Osteocyte (in vitro differentiated cells): Measurements from ENCODE around the gene IFI27L2. TPM values are rescaled to one million over a fixed set of nuclear protein-coding genes. Genes with fewer than 3 reads are reported as not detected.

Experiments used
- DNase-seq: peaks from one replicate; pipeline ENCODE4 v3.0.0; 2021; ENCODE audit warnings: mixed read lengths; ENCODE audit not compliant: unreplicated experiment; ENCODE audit errors: extremely low spot score
- H3K27ac Mint-ChIP-seq: one replicate; pipeline ENCODE4 v1.8.0; 2021; ENCODE audit warnings: mild to moderate bottlenecking, mixed read lengths; ENCODE audit not compliant: unreplicated experiment
- H3K27me3 Mint-ChIP-seq: one replicate; pipeline ENCODE4 v1.8.0; 2021; ENCODE audit warnings: mixed read lengths; ENCODE audit not compliant: unreplicated experiment
- H3K36me3 Mint-ChIP-seq: one replicate; pipeline ENCODE4 v1.8.0; 2021; ENCODE audit warnings: mixed read lengths; ENCODE audit not compliant: unreplicated experiment
- H3K4me1 Mint-ChIP-seq: one replicate; pipeline ENCODE4 v1.8.0; 2021; ENCODE audit warnings: mixed read lengths; ENCODE audit not compliant: unreplicated experiment
- H3K4me3 Mint-ChIP-seq: one replicate; pipeline ENCODE4 v1.8.0; 2021; ENCODE audit warnings: mild to moderate bottlenecking, moderate library complexity, mixed read lengths; ENCODE audit not compliant: unreplicated experiment
- H3K9me3 Mint-ChIP-seq: one replicate; pipeline ENCODE4 v1.8.0; 2021; ENCODE audit warnings: mixed read lengths; ENCODE audit not compliant: unreplicated experiment
- long read RNA-seq: library from polyadenylated mRNA; unstranded; transcript quantifications from one replicate; pipeline ENCODE4 v2.0.0, GENCODE V29; 2021
- total RNA-seq: library from RNA; stranded (reverse); gene quantifications from 2 replicates; pipeline ENCODE4 v1.2.1, GENCODE V29; 2021
- TF ChIP-seq, protein P1 (sequence below): fragments of 200-600 bp; sonication (generic); IDR thresholded peaks from 2 replicates; pipeline ENCODE4 v1.5.0; 2021; ENCODE audit warnings: antibody characterized with exemption, mild to moderate bottlenecking, moderate library complexity

Gene IFI27L2, protein sequence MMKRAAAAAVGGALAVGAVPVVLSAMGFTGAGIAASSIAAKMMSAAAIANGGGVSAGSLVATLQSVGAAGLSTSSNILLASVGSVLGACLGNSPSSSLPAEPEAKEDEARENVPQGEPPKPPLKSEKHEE
- 42.5 and 44.7 TPM in 2 replicates for total RNA-seq
- long read RNA-seq, transcript IFI27L2-201 (4 exons, 511 nt), result major isoform, 9 of 11 reads
- long read RNA-seq, partial matches to known transcripts, result 1 of 11 reads
- long read RNA-seq, other reads (novel, unspliced or antisense), result 1 of 11 reads

DNA sequence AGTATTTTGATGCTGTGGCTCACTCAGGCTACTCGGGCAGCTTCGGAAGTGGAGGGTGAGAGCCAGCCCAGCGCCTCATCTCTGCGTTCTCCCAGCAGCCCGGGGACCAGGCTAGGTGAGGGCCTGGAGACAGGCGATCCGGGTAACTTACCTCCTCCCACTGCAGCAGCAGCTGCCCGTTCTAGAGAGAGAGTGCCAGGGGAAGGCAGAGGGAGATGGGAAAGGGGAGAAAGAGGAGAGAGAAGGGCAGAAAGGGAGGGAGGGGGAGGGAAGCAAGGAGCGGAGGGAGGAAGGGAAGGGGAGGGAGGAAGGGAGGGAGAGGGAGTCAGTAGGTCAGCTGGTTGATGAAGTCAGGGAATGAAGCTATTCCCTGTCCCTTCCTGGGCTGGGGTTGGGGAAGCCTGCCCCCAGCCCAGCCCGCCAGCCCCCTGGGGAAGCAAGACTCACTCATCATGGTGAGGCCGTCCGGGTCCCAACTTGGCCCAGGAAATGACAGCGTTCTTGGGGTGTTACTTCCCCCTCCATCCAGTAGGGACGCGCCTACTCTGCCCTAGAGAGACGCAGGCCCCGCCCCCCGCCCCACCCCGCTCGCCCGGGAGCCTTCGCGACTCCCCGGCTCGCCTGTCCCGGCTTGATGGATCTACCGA is at the start of gene IFI27L2:
Gene IFI27L2 (minus strand): TSS at position 494 of the 647 bp plus-strand sequence. CDS start 40 bp downstream, at position 454.
- peaks cover 15% of the 10 kb centered on the region for H3K27me3 Mint-ChIP-seq
- H3K4me1 Mint-ChIP-seq, result peaks cover 17% of the 10 kb centered on the region
- H3K36me3 Mint-ChIP-seq, result no peaks in the 10 kb centered on the region
- H3K27ac Mint-ChIP-seq, result peak within 1 kb of the TSS; percentile 47
- TF ChIP-seq, protein P1, sequence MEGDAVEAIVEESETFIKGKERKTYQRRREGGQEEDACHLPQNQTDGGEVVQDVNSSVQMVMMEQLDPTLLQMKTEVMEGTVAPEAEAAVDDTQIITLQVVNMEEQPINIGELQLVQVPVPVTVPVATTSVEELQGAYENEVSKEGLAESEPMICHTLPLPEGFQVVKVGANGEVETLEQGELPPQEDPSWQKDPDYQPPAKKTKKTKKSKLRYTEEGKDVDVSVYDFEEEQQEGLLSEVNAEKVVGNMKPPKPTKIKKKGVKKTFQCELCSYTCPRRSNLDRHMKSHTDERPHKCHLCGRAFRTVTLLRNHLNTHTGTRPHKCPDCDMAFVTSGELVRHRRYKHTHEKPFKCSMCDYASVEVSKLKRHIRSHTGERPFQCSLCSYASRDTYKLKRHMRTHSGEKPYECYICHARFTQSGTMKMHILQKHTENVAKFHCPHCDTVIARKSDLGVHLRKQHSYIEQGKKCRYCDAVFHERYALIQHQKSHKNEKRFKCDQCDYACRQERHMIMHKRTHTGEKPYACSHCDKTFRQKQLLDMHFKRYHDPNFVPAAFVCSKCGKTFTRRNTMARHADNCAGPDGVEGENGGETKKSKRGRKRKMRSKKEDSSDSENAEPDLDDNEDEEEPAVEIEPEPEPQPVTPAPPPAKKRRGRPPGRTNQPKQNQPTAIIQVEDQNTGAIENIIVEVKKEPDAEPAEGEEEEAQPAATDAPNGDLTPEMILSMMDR, result peak; percentile 42
- peak within 1 kb of the TSS; percentile 79 for H3K4me3 Mint-ChIP-seq
- H3K9me3 Mint-ChIP-seq, result no peaks in the 10 kb centered on the region
- DNase-seq, result peak; percentile 84

DNA sequence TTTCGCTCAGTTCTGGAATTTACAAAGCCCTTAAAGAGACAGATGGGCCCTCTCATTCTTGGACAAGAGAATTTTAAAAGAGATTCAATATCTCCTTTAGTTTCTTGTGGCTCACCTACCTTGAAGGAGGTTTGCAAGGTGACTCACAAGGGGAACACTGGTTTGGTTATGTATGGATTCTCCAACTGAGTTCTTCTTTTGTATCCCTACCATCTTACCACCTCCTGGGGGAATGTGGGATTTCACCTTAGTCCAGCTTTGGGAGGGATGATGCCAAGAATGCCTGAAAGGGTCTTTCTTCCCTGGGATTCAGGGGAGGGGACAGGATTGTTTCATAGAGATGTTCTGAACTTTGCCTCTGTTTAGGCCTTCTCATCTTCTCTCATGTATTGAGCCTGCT is 48.4 kb upstream of the IFI27L2 start:
- TF ChIP-seq, protein P1, result no peak
- Mint-ChIP-seq H3K4me3 (no peak overlapping the region), H3K4me1 (peaks cover 14% of the 10 kb centered on the region)

DNA sequence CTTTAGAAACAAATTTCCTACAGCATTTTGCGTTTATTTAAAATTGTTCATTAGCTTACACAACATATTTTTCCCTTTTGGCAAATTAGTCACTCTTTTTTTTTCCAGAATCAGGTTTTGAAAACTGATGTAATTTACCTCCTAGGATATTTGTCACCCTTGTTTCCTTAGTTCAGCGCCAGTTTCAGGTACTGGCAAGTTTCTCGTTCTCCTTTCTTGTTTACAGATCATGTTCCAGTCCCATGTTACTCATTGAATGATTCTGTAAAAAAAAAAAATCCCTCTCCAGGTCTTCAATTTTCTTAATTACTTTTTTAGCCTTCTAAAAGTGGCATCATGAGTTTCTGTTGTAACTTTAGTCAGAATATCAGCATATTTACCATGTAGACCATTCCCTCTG is 47.4 kb upstream of the IFI27L2 start:
- Mint-ChIP-seq H3K4me1 (peaks cover 14% of the 10 kb centered on the region), H3K27ac (no peak overlapping the region), H3K4me3 (no peak overlapping the region), H3K36me3 (no peaks in the 10 kb centered on the region), H3K27me3 (peaks cover 82% of the 10 kb centered on the region), H3K9me3 (no peaks in the 10 kb centered on the region)
- DNase-seq, result no peak
- TF ChIP-seq, protein P1, result no peak

More for the DNA sequence above, 48.4 kb upstream of the IFI27L2 start:
- Mint-ChIP-seq H3K27ac (no peak overlapping the region), H3K36me3 (no peaks in the 10 kb centered on the region), H3K9me3 (no peaks in the 10 kb centered on the region), H3K27me3 (peaks cover 82% of the 10 kb centered on the region)
- DNase-seq, result no peak

DNA sequence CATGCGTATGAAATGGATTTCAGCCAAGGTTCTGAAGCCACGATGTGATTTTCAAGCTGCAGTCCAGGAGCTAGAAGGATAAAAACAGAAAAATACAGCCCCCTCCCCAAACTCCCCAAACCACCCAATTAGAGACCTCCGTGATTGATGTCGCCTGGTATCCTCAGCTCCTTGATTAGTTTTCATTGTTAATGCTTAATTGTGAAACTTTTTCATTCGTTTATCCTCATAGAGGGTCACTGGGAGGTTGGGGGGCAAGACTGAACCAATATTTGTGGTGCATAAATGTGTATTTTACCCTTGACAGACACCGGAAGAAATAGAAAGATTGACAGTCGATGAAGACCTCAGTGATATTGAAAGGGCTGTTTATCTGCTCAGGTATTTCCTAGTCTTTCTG is 46.3 kb upstream of the IFI27L2 start:
- TF ChIP-seq, protein P1, result no peak
- Mint-ChIP-seq H3K27ac (no peak overlapping the region), H3K4me3 (peak overlapping the region; percentile 65), H3K9me3 (no peaks in the 10 kb centered on the region), H3K36me3 (no peaks in the 10 kb centered on the region), H3K4me1 (peaks cover 14% of the 10 kb centered on the region), H3K27me3 (peaks cover 86% of the 10 kb centered on the region)
- DNase-seq, result no peak

DNA sequence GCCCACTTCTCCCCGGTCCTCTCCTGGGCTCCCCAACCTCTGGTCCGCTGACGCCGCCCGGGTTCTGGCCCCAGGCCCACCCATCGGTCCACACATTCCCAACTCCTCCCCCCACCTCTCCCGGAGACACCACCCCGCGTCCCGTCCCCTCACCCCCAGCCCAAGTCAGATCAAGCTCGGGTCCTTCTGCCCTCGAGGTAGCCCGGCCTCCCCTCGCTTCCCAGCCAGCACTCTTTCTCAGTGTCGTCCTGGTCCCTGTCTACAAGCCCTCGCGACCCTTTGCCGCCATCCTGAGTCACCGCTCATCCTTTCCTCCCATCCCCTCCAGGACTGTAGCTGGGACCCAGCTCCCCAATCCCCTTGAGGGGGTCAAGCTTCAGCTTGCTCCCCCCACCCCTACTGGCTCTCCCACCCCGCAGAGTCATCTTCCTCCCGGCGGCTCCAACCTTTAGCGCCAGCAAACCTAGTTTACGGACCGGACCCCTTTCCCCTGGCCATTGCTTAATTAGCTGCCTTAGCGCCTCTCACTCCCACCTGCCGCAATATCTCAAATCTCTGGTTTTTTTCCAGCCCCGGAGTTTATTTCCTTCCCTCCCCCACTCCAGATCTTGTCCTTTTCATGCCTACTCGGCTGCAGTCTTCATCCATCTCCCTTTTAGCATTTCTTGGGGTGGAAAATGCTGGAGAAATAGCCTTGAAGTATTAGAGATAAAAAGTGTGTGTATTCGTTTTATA is 45.8 kb upstream of the IFI27L2 start:
- H3K4me1 Mint-ChIP-seq, result peaks cover 12% of the 10 kb centered on the region
- no peaks in the 10 kb centered on the region for H3K36me3 Mint-ChIP-seq
- H3K9me3 Mint-ChIP-seq, result no peaks in the 10 kb centered on the region
- no peak overlapping the region for H3K27ac Mint-ChIP-seq
- peak overlapping the region; percentile 65 for H3K4me3 Mint-ChIP-seq
- TF ChIP-seq, protein P1, result no peak
- H3K27me3 Mint-ChIP-seq, result peaks cover 81% of the 10 kb centered on the region
- no peak for DNase-seq
